AG09309 (cell line): ENCODE data around the gene NDEL1.

Source experiments
- DNase-seq: peaks from one replicate; pipeline ENCODE4 v3.0.0-alpha.2; 2010; ENCODE audit warnings: low read depth
- H3K4me3 ChIP-seq: 2 replicates; pipeline ENCODE4 v1.5.1; 2011; ENCODE audit warnings: mild to moderate bottlenecking, low read depth, low read length, moderate library complexity; ENCODE audit not compliant: control insufficient read depth
- CTCF ChIP-seq: IDR thresholded peaks from 2 replicates; pipeline ENCODE4 v1.5.1; 2011; ENCODE audit warnings: mild to moderate bottlenecking, low read depth, low read length, inconsistent platforms; ENCODE audit not compliant: insufficient read depth, control insufficient read depth; ENCODE audit errors: missing control alignments

The NDEL1 gene

GRCh38 chr17:8481089-8481488, 45.4 kb downstream of the NDEL1 start:
- H3K4me3 ChIP-seq = no peak overlapping the region
- DNase-seq = no peak
- no peak for TF ChIP-seq CTCF

- no peak overlapping the region for H3K4me3 ChIP-seq
- no peak for TF ChIP-seq CTCF
- DNase-seq = no peak
These were observed 46.0 kb downstream of the NDEL1 start for GRCh38 chr17:8481703-8482102.

GRCh38 chr17:8482546-8482945, 46.9 kb downstream of the NDEL1 start:
- no peak for TF ChIP-seq CTCF
- no peak for DNase-seq
- H3K4me3 ChIP-seq = no peak overlapping the region

- TF ChIP-seq CTCF = no peak
- H3K4me3 ChIP-seq = no peak overlapping the region
- DNase-seq = no peak
These were observed 48.8 kb downstream of the NDEL1 start for GRCh38 chr17:8484465-8484864.

- DNase-seq = no peak
- no peak overlapping the region for H3K4me3 ChIP-seq
- TF ChIP-seq CTCF = no peak
These were observed 49.8 kb downstream of the NDEL1 start for GRCh38 chr17:8485491-8485890.

- DNase-seq = no peak
- no peak for TF ChIP-seq CTCF
- H3K4me3 ChIP-seq = no peak overlapping the region
These were observed 51.5 kb downstream of the NDEL1 start for GRCh38 chr17:8487130-8487645.

- no peak for DNase-seq
- no peak overlapping the region for H3K4me3 ChIP-seq
- TF ChIP-seq CTCF = no peak
These were observed 52.1 kb downstream of the NDEL1 start for GRCh38 chr17:8487743-8488142.
